WTC11 (cell line): ENCODE results near the gene MLST8. TPM values are rescaled to one million over a fixed set of nuclear protein-coding genes. Genes with fewer than 3 reads are reported as not detected.
A peak's percentile ranks its signal among the peaks of the same experiment; 100 is the strongest.

Source experiments
- ATAC-seq: fragments of 200-7000 bp; cut with Tn5 transposase; 2 replicates; pipeline ENCODE4 v1.10.0; 2021; ENCODE audit warnings: mild to moderate bottlenecking, moderate library complexity
- CTCF ChIA-PET: fragments of 300-600 bp; sonication (Branson Sonifier 250); formaldehyde crosslinking; loops from one replicate; lab custom pipeline; 2021; ENCODE audit warnings: antibody characterized with exemption; lab: Charles Lee
- POLR2A ChIA-PET: fragments of 350-600 bp; sonication (Branson Sonifier 250); formaldehyde crosslinking; loops from one replicate; lab custom pipeline; 2021; ENCODE audit warnings: antibody characterized with exemption; lab: Charles Lee
- DNase-seq: peaks from one replicate; pipeline ENCODE4 v3.0.0; 2021; ENCODE audit warnings: low spot score
- H3K27ac Mint-ChIP-seq: 2 replicates; pipeline ENCODE4 v1.8.0; 2021; ENCODE audit warnings: mixed read lengths
- H3K27me3 Mint-ChIP-seq: 2 replicates; pipeline ENCODE4 v1.8.0; 2021; ENCODE audit warnings: low read depth, mild to moderate bottlenecking, moderate library complexity, mixed read lengths
- H3K36me3 Mint-ChIP-seq: 2 replicates; pipeline ENCODE4 v1.8.0; 2021; ENCODE audit warnings: mixed read lengths
- H3K4me1 Mint-ChIP-seq: 2 replicates; pipeline ENCODE4 v1.8.0; 2022; ENCODE audit warnings: mixed read lengths
- H3K4me3 Mint-ChIP-seq: 2 replicates; pipeline ENCODE4 v1.8.0; 2021; ENCODE audit warnings: mild to moderate bottlenecking, moderate library complexity, mixed read lengths
- H3K9me3 Mint-ChIP-seq: 2 replicates; pipeline ENCODE4 v1.8.0; 2021; ENCODE audit warnings: mixed read lengths
- CREB1 ChIP-seq: sonication (generic); formaldehyde crosslinking; IDR thresholded peaks from 2 replicates; pipeline ENCODE4 v1.8.0; 2023; ENCODE audit warnings: mild to moderate bottlenecking, missing genetic modification reagents
- CREM ChIP-seq: sonication (generic); formaldehyde crosslinking; IDR thresholded peaks from 2 replicates; pipeline ENCODE4 v1.8.1; 2022; ENCODE audit warnings: mild to moderate bottlenecking, missing genetic modification reagents, moderate library complexity
- ETV6 ChIP-seq: sonication (generic); formaldehyde crosslinking; IDR thresholded peaks from 2 replicates; pipeline ENCODE4 v1.8.1; 2022; ENCODE audit warnings: mild to moderate bottlenecking, missing genetic modification reagents
- HMGA2 ChIP-seq: fragments of 250-450 bp; sonication (Bioruptor Pico); IDR thresholded peaks from 2 replicates; pipeline ENCODE4 v1.4.0; 2021; ENCODE audit warnings: mild to moderate bottlenecking, moderate library complexity
- KAT7 ChIP-seq: sonication (generic); formaldehyde crosslinking; IDR thresholded peaks from 2 replicates; pipeline ENCODE4 v1.8.1; 2023; ENCODE audit warnings: missing genetic modification reagents, mild to moderate bottlenecking, borderline replicate concordance
- SMAD3 ChIP-seq: sonication (generic); formaldehyde crosslinking; IDR thresholded peaks from 2 replicates; pipeline ENCODE4 v1.8.0; 2022; ENCODE audit warnings: missing genetic modification reagents, mild to moderate bottlenecking, borderline replicate concordance
- TEAD1 ChIP-seq: sonication (generic); formaldehyde crosslinking; IDR thresholded peaks from 2 replicates; pipeline ENCODE4 v1.8.0; 2022; ENCODE audit warnings: mild to moderate bottlenecking, missing genetic modification reagents
- ZNF121 ChIP-seq: sonication (generic); formaldehyde crosslinking; IDR thresholded peaks from 2 replicates; pipeline ENCODE4 v1.8.0; 2023; ENCODE audit warnings: missing genetic modification reagents
- ZNF219 ChIP-seq: sonication (generic); formaldehyde crosslinking; IDR thresholded peaks from 2 replicates; pipeline ENCODE4 v1.8.0; 2023; ENCODE audit warnings: missing genetic modification reagents, mild to moderate bottlenecking, borderline replicate concordance
- total RNA-seq: library from RNA; stranded (reverse); gene quantifications from 3 replicates; pipeline ENCODE4 v1.2.3, GENCODE V29; 2021
- TF ChIP-seq, protein P1 (sequence below): fragments of 250-450 bp; sonication (Bioruptor Pico); IDR thresholded peaks from 2 replicates; pipeline ENCODE4 v1.9.0; 2021; ENCODE audit warnings: moderate library complexity, mild to moderate bottlenecking, inconsistent platforms, borderline replicate concordance
- TF ChIP-seq, protein P2 (sequence below): sonication (generic); formaldehyde crosslinking; IDR thresholded peaks from 2 replicates; pipeline ENCODE4 v1.8.0; 2023; ENCODE audit warnings: missing genetic modification reagents
- TF ChIP-seq, protein P3 (sequence below): sonication (generic); formaldehyde crosslinking; IDR thresholded peaks from 2 replicates; pipeline ENCODE4 v1.8.0; 2022; ENCODE audit warnings: missing genetic modification reagents
- TF ChIP-seq, protein P4 (sequence below): sonication (generic); formaldehyde crosslinking; conservative IDR thresholded peaks from 2 replicates; pipeline ENCODE4 v1.8.1; 2022; ENCODE audit warnings: mild to moderate bottlenecking, missing genetic modification reagents
- TF ChIP-seq, protein P5 (sequence below): sonication (generic); formaldehyde crosslinking; IDR thresholded peaks from 2 replicates; pipeline ENCODE4 v1.8.0; 2023; ENCODE audit warnings: mild to moderate bottlenecking, missing genetic modification reagents
- TF ChIP-seq, protein P6 (sequence below): sonication (generic); formaldehyde crosslinking; IDR thresholded peaks from 2 replicates; pipeline ENCODE4 v1.8.0; 2022; ENCODE audit warnings: mild to moderate bottlenecking, missing genetic modification reagents
- TF ChIP-seq, protein P7 (sequence below): sonication (generic); formaldehyde crosslinking; IDR thresholded peaks from 2 replicates; pipeline ENCODE4 v1.8.1; 2023; ENCODE audit warnings: mild to moderate bottlenecking, missing genetic modification reagents
- TF ChIP-seq, protein P8 (sequence below): sonication (generic); formaldehyde crosslinking; IDR thresholded peaks from 2 replicates; pipeline ENCODE4 v1.8.1; 2022; ENCODE audit warnings: mild to moderate bottlenecking, missing genetic modification reagents, moderate library complexity, borderline replicate concordance
- TF ChIP-seq, protein P9 (sequence below): sonication (generic); formaldehyde crosslinking; conservative IDR thresholded peaks from 2 replicates; pipeline ENCODE4 v1.8.1; 2023; ENCODE audit warnings: mild to moderate bottlenecking, low read depth, missing genetic modification reagents, moderate library complexity

The MLST8 gene
- total RNA-seq, 1 experiment from 2014 or later: 71.6 TPM

DNA sequence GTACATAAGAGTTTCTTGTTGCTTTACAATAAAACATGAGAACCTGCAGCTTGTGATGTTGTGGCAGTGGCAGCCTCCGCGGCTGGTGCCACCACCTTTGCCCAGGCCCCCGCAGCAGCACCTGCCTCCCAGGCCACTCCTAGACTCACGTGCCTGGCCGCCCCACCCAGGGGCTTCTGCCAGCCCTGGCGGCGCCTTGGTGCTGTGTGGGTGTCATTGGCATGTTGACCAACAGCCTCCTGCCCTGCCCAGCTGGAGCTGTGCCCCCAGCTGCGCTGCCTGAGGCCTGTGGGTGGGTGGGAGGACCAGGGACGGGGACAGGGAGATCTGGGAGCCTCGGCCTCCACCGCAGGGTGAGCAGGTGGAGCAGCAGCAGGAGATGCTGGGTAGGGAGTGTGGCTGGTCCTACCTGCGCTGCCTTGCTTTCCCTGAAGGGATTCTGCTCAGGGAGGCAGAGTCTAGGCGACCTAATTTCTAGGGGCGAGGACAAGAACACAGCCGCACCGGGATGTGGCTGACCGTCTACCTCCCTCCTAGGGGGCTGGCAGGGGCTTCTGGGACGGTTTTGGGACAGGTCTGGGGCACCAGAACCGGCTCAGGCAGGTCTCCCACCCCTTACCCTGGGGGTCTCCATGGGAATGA, 30.6 kb downstream of the MLST8 start (continued):
- no peak for TF ChIP-seq HMGA2 (CRISPR knock-in tag)
- TF ChIP-seq, protein P1, sequence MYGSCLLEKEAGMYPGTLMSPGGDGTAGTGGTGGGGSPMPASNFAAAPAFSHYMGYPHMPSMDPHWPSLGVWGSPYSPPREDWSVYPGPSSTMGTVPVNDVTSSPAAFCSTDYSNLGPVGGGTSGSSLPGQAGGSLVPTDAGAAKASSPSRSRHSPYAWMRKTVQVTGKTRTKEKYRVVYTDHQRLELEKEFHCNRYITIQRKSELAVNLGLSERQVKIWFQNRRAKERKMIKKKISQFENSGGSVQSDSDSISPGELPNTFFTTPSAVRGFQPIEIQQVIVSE (CRISPR knock-in tag): no peak
- no peak for TF ChIP-seq KAT7 (CRISPR knock-in tag)
- TF ChIP-seq, protein P2, sequence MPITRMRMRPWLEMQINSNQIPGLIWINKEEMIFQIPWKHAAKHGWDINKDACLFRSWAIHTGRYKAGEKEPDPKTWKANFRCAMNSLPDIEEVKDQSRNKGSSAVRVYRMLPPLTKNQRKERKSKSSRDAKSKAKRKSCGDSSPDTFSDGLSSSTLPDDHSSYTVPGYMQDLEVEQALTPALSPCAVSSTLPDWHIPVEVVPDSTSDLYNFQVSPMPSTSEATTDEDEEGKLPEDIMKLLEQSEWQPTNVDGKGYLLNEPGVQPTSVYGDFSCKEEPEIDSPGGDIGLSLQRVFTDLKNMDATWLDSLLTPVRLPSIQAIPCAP (CRISPR knock-in tag): no peak

DNA sequence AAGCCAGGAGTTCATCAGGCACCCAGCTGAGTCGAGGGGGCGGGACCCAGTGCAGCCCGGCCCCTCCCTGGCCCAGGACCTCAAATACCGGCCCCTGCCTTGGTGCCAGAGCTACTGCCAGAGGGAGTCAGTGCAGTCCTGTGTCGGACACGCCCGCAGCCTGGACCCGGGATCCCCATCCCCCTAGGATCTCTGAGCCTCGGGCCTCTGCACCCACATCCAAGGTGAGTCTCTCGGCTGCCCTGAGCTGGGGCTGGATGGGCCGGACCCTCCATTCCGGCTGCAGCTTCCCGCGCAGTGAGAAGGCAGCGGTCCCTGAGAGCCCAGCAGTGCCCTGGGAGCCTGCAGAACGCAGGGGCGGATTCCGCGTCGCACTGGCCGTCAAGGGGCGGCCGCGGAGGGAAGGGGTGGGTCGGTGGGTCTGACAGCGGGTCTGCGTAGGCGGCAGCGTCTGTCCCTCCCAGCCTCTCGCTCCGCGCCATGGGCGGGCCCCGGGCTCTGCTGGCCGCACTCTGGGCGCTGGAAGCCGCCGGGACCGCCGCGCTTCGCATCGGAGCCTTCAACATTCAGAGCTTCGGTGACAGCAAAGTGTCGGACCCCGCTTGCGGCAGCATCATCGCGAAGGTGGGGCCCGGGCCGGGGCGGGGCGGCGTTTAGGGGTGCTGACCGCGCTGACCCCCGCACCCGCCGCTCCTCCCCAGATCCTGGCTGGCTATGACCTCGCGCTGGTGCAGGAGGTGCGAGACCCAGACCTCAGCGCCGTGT, 31.3 kb downstream of the MLST8 start, which contains the start of gene DNASE1L2:
Gene DNASE1L2 (plus strand): TSS at position 108 of the 765 bp plus-strand sequence. CDS start 373 bp downstream, at position 481.
- peak within 1 kb of the TSS; percentile 55 for H3K4me3 Mint-ChIP-seq
- no peaks in the 10 kb centered on the region for H3K9me3 Mint-ChIP-seq
- TF ChIP-seq, protein P3, sequence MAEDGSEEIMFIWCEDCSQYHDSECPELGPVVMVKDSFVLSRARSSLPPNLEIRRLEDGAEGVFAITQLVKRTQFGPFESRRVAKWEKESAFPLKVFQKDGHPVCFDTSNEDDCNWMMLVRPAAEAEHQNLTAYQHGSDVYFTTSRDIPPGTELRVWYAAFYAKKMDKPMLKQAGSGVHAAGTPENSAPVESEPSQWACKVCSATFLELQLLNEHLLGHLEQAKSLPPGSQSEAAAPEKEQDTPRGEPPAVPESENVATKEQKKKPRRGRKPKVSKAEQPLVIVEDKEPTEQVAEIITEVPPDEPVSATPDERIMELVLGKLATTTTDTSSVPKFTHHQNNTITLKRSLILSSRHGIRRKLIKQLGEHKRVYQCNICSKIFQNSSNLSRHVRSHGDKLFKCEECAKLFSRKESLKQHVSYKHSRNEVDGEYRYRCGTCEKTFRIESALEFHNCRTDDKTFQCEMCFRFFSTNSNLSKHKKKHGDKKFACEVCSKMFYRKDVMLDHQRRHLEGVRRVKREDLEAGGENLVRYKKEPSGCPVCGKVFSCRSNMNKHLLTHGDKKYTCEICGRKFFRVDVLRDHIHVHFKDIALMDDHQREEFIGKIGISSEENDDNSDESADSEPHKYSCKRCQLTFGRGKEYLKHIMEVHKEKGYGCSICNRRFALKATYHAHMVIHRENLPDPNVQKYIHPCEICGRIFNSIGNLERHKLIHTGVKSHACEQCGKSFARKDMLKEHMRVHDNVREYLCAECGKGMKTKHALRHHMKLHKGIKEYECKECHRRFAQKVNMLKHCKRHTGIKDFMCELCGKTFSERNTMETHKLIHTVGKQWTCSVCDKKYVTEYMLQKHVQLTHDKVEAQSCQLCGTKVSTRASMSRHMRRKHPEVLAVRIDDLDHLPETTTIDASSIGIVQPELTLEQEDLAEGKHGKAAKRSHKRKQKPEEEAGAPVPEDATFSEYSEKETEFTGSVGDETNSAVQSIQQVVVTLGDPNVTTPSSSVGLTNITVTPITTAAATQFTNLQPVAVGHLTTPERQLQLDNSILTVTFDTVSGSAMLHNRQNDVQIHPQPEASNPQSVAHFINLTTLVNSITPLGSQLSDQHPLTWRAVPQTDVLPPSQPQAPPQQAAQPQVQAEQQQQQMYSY (CRISPR knock-in tag): no peak
- TF ChIP-seq CREM (CRISPR knock-in tag): no peak
- TF ChIP-seq, protein P4, sequence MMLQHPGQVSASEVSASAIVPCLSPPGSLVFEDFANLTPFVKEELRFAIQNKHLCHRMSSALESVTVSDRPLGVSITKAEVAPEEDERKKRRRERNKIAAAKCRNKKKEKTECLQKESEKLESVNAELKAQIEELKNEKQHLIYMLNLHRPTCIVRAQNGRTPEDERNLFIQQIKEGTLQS (CRISPR knock-in tag): no peak
- no peak for TF ChIP-seq ZNF121 (CRISPR knock-in tag)
- TF ChIP-seq TEAD1: no peak
- TF ChIP-seq, protein P5, sequence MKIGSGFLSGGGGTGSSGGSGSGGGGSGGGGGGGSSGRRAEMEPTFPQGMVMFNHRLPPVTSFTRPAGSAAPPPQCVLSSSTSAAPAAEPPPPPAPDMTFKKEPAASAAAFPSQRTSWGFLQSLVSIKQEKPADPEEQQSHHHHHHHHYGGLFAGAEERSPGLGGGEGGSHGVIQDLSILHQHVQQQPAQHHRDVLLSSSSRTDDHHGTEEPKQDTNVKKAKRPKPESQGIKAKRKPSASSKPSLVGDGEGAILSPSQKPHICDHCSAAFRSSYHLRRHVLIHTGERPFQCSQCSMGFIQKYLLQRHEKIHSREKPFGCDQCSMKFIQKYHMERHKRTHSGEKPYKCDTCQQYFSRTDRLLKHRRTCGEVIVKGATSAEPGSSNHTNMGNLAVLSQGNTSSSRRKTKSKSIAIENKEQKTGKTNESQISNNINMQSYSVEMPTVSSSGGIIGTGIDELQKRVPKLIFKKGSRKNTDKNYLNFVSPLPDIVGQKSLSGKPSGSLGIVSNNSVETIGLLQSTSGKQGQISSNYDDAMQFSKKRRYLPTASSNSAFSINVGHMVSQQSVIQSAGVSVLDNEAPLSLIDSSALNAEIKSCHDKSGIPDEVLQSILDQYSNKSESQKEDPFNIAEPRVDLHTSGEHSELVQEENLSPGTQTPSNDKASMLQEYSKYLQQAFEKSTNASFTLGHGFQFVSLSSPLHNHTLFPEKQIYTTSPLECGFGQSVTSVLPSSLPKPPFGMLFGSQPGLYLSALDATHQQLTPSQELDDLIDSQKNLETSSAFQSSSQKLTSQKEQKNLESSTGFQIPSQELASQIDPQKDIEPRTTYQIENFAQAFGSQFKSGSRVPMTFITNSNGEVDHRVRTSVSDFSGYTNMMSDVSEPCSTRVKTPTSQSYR: 0 out of 2 replicates have a peak, but pooled peaks have one; percentile 16
- TF ChIP-seq ETV6 (CRISPR knock-in tag): no peak
- TF ChIP-seq, protein P6, sequence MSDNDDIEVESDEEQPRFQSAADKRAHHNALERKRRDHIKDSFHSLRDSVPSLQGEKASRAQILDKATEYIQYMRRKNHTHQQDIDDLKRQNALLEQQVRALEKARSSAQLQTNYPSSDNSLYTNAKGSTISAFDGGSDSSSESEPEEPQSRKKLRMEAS (CRISPR knock-in tag): 0 out of 2 replicates have a peak, but pooled peaks have one; percentile 11
- TF ChIP-seq, protein P7, sequence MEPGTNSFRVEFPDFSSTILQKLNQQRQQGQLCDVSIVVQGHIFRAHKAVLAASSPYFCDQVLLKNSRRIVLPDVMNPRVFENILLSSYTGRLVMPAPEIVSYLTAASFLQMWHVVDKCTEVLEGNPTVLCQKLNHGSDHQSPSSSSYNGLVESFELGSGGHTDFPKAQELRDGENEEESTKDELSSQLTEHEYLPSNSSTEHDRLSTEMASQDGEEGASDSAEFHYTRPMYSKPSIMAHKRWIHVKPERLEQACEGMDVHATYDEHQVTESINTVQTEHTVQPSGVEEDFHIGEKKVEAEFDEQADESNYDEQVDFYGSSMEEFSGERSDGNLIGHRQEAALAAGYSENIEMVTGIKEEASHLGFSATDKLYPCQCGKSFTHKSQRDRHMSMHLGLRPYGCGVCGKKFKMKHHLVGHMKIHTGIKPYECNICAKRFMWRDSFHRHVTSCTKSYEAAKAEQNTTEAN: peak; percentile 48; the same call in 1 of the 2 replicates
- TF ChIP-seq ZNF219 (CRISPR knock-in tag): no peak
- TF ChIP-seq CREB1 (CRISPR knock-in tag): no peak
- TF ChIP-seq, protein P8, sequence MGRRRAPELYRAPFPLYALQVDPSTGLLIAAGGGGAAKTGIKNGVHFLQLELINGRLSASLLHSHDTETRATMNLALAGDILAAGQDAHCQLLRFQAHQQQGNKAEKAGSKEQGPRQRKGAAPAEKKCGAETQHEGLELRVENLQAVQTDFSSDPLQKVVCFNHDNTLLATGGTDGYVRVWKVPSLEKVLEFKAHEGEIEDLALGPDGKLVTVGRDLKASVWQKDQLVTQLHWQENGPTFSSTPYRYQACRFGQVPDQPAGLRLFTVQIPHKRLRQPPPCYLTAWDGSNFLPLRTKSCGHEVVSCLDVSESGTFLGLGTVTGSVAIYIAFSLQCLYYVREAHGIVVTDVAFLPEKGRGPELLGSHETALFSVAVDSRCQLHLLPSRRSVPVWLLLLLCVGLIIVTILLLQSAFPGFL (CRISPR knock-in tag): no peak
- TF ChIP-seq, protein P1 (CRISPR knock-in tag): no peak
- no peak for TF ChIP-seq SMAD3 (CRISPR knock-in tag)
- TF ChIP-seq, protein P9, sequence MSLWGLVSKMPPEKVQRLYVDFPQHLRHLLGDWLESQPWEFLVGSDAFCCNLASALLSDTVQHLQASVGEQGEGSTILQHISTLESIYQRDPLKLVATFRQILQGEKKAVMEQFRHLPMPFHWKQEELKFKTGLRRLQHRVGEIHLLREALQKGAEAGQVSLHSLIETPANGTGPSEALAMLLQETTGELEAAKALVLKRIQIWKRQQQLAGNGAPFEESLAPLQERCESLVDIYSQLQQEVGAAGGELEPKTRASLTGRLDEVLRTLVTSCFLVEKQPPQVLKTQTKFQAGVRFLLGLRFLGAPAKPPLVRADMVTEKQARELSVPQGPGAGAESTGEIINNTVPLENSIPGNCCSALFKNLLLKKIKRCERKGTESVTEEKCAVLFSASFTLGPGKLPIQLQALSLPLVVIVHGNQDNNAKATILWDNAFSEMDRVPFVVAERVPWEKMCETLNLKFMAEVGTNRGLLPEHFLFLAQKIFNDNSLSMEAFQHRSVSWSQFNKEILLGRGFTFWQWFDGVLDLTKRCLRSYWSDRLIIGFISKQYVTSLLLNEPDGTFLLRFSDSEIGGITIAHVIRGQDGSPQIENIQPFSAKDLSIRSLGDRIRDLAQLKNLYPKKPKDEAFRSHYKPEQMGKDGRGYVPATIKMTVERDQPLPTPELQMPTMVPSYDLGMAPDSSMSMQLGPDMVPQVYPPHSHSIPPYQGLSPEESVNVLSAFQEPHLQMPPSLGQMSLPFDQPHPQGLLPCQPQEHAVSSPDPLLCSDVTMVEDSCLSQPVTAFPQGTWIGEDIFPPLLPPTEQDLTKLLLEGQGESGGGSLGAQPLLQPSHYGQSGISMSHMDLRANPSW: no peak

More for the DNA sequence above, 31.3 kb downstream of the MLST8 start, which contains the start of gene DNASE1L2:
- Mint-ChIP-seq H3K27ac (no peak within 1 kb of the TSS), H3K4me1 (no peaks in the 10 kb centered on the region), H3K27me3 (peaks cover 16% of the 10 kb centered on the region), H3K36me3 (no peaks in the 10 kb centered on the region)
- ATAC-seq: peak; percentile 55
- ChIA-PET CTCF (interaction anchor here (0.9 to 4.5 kb wide), 9 partner anchors 15 to 265 kb away, joined by 3 to 51 read pairs (median 4); partner anchors contain the start of genes CASKIN1, ECI1 and PGP), POLR2A (interaction anchor here (0.5 to 4.1 kb wide), 5 partner anchors 11 to 27 kb away, joined by 3 to 28 read pairs (median 7); partner anchors contain the start of genes ECI1 and PGP)
- peak; percentile 66 for DNase-seq
